Neural cell (in vitro differentiated cells): Measurements from ENCODE around the gene UGT2A2.

Experiments used
- EP300 ChIP-seq: fragments of 450-650 bp; conservative IDR thresholded peaks from 2 replicates; pipeline ENCODE4 v1.6.1; 2014; ENCODE audit warnings: antibody characterized with exemption, mild to moderate bottlenecking, moderate library complexity; ENCODE audit not compliant: poor library complexity, severe bottlenecking
- EZH2 ChIP-seq: fragments of 200-600, 300-800 bp; shearing (Covaris generic), sonication (generic); IDR thresholded peaks from 2 replicates; pipeline ENCODE4 v1.6.1; 2014; ENCODE audit warnings: antibody characterized with exemption, low read length, borderline replicate concordance, mild to moderate bottlenecking; ENCODE audit not compliant: insufficient read depth, poor library complexity, severe bottlenecking
- MXI1 ChIP-seq: fragments of 450-650 bp; conservative IDR thresholded peaks from 2 replicates; pipeline ENCODE4 v1.6.1; 2014; ENCODE audit warnings: antibody characterized with exemption, mild to moderate bottlenecking; ENCODE audit not compliant: poor library complexity, severe bottlenecking
- POLR2AphosphoS5 ChIP-seq: IDR thresholded peaks from 2 replicates; pipeline ENCODE4 v1.6.1; 2012
- SMC3 ChIP-seq: fragments of 450-650 bp; conservative IDR thresholded peaks from 2 replicates; pipeline ENCODE4 v1.6.1; 2014; ENCODE audit warnings: antibody characterized with exemption, mild to moderate bottlenecking, moderate library complexity; ENCODE audit not compliant: poor library complexity
- TAF1 ChIP-seq: IDR thresholded peaks from 2 replicates; pipeline ENCODE4 v1.6.1; 2012; ENCODE audit warnings: low read depth
- TF ChIP-seq, protein P1 (sequence below): fragments of 450-650 bp; IDR thresholded peaks from 2 replicates; pipeline ENCODE4 v1.5.1; 2014; ENCODE audit warnings: antibody characterized with exemption, mild to moderate bottlenecking, moderate library complexity; ENCODE audit not compliant: poor library complexity, severe bottlenecking
- TF ChIP-seq, protein P2 (sequence below): IDR thresholded peaks from 2 replicates; pipeline ENCODE4 v1.6.1; 2012; ENCODE audit warnings: borderline replicate concordance

DNA sequence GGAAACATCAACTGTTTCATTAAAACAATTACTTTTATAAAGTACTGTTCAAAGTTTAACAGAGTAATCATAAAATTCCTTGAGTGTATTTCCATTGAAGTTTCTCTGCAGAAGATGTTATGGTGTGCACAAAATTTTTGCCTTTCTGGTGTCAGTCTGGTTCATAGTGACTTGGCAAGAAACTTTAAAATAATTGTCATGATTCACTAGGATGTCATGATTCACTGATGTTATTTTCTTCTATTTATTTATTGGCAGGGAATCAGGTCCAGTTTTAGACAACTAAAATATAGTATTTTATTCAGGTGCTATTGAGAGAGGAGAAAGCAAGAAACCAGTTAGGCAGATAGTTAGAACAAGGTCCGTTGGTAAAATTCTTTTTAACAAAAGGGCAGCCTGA lies 9.8 kb upstream of the UGT2A2 start:
- TF ChIP-seq MXI1 (no peak), SMC3 (no peak), POLR2AphosphoS5 (no peak), EZH2 (no peak), TAF1 (no peak), EP300 (no peak)
- TF ChIP-seq, protein P1, sequence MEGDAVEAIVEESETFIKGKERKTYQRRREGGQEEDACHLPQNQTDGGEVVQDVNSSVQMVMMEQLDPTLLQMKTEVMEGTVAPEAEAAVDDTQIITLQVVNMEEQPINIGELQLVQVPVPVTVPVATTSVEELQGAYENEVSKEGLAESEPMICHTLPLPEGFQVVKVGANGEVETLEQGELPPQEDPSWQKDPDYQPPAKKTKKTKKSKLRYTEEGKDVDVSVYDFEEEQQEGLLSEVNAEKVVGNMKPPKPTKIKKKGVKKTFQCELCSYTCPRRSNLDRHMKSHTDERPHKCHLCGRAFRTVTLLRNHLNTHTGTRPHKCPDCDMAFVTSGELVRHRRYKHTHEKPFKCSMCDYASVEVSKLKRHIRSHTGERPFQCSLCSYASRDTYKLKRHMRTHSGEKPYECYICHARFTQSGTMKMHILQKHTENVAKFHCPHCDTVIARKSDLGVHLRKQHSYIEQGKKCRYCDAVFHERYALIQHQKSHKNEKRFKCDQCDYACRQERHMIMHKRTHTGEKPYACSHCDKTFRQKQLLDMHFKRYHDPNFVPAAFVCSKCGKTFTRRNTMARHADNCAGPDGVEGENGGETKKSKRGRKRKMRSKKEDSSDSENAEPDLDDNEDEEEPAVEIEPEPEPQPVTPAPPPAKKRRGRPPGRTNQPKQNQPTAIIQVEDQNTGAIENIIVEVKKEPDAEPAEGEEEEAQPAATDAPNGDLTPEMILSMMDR = no peak
- TF ChIP-seq, protein P2, sequence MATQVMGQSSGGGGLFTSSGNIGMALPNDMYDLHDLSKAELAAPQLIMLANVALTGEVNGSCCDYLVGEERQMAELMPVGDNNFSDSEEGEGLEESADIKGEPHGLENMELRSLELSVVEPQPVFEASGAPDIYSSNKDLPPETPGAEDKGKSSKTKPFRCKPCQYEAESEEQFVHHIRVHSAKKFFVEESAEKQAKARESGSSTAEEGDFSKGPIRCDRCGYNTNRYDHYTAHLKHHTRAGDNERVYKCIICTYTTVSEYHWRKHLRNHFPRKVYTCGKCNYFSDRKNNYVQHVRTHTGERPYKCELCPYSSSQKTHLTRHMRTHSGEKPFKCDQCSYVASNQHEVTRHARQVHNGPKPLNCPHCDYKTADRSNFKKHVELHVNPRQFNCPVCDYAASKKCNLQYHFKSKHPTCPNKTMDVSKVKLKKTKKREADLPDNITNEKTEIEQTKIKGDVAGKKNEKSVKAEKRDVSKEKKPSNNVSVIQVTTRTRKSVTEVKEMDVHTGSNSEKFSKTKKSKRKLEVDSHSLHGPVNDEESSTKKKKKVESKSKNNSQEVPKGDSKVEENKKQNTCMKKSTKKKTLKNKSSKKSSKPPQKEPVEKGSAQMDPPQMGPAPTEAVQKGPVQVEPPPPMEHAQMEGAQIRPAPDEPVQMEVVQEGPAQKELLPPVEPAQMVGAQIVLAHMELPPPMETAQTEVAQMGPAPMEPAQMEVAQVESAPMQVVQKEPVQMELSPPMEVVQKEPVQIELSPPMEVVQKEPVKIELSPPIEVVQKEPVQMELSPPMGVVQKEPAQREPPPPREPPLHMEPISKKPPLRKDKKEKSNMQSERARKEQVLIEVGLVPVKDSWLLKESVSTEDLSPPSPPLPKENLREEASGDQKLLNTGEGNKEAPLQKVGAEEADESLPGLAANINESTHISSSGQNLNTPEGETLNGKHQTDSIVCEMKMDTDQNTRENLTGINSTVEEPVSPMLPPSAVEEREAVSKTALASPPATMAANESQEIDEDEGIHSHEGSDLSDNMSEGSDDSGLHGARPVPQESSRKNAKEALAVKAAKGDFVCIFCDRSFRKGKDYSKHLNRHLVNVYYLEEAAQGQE = no peak
